PC-3 (cell line): Measurements from ENCODE around the gene VAV3. TPM values are rescaled to one million over a fixed set of nuclear protein-coding genes. Genes with fewer than 3 reads are reported as not detected.

Source experiments
- ATAC-seq: fragments of 200-7000 bp; cut with Tn5 transposase; 2 replicates; pipeline ENCODE4 v1.9.1; 2020; ENCODE audit warnings: mild to moderate bottlenecking, moderate library complexity
- BruUV-seq: library from RNA; stranded (reverse); fragments of 400-500 nt; replicated peaks from 2 replicates; lab custom pipeline; 2021; lab: Mats Ljungman, UMichigan
- CTCF ChIA-PET: fragments of 300-600 bp; sonication (Branson Sonifier 250); formaldehyde crosslinking; loops from one replicate; lab custom pipeline; 2022; ENCODE audit warnings: antibody characterized with exemption; lab: Charles Lee
- POLR2A ChIA-PET: fragments of 300-600 bp; sonication (Branson Sonifier 250); formaldehyde crosslinking; loops from one replicate; lab custom pipeline; 2022; ENCODE audit warnings: antibody characterized with exemption; ENCODE audit not compliant: unreplicated experiment; lab: Charles Lee
- DNase-seq: peaks from one replicate; pipeline ENCODE4 v3.0.0-alpha.2; 2015
- H2AFZ ChIP-seq: fragments of 300-600 bp; sonication (generic); 2 replicates; pipeline ENCODE4 v1.6.0; 2016; ENCODE audit warnings: antibody characterized with exemption, low read length
- H3F3A ChIP-seq: fragments of 300-600 bp; sonication (generic); one replicate; pipeline ENCODE4 v1.6.0; 2017; ENCODE audit warnings: antibody characterized with exemption, low read length, control low read depth, mild to moderate bottlenecking; ENCODE audit not compliant: unreplicated experiment
- H3K27ac ChIP-seq: fragments of 300-600 bp; sonication (generic); 2 replicates; pipeline ENCODE4 v1.5.1; 2016; ENCODE audit warnings: mild to moderate bottlenecking, low read length
- H3K27me3 ChIP-seq: fragments of 300-600 bp; sonication (generic); 2 replicates; pipeline ENCODE4 v1.6.1; 2016; ENCODE audit warnings: low read length, mixed read lengths
- H3K36me3 ChIP-seq: fragments of 300-600 bp; sonication (generic); 2 replicates; pipeline ENCODE4 v1.6.1; 2016; ENCODE audit warnings: low read depth, mixed run types, low read length, mixed read lengths
- H3K4me1 ChIP-seq: fragments of 300-600 bp; sonication (generic); 2 replicates; pipeline ENCODE4 v1.5.1; 2016; ENCODE audit warnings: low read length; ENCODE audit not compliant: insufficient read depth
- H3K4me2 ChIP-seq: fragments of 300-600 bp; sonication (generic); 2 replicates; pipeline ENCODE4 v1.6.0; 2016; ENCODE audit warnings: low read length
- H3K4me3 ChIP-seq: fragments of 300-600 bp; sonication (generic); 2 replicates; pipeline ENCODE4 v1.5.1; 2016; ENCODE audit warnings: mild to moderate bottlenecking, low read length, mixed read lengths
- H3K79me2 ChIP-seq: fragments of 300-600 bp; sonication (generic); 2 replicates; pipeline ENCODE4 v1.6.1; 2017; ENCODE audit warnings: low read length, mixed read lengths
- H3K9ac ChIP-seq: fragments of 300-600 bp; sonication (generic); 2 replicates; pipeline ENCODE4 v1.6.0; 2016; ENCODE audit warnings: mild to moderate bottlenecking, low read length
- H3K9me2 ChIP-seq: fragments of 300-600 bp; sonication (generic); replicated peaks from 2 replicates; pipeline ENCODE4 v1.6.1; 2016; ENCODE audit warnings: mixed run types, low read length, mixed read lengths
- H3K9me3 ChIP-seq: fragments of 300-600 bp; sonication (generic); 2 replicates; pipeline ENCODE4 v1.6.1; 2016; ENCODE audit warnings: low read length, mixed read lengths
- H4K20me1 ChIP-seq: fragments of 300-600 bp; sonication (generic); 2 replicates; pipeline ENCODE4 v1.6.1; 2016; ENCODE audit warnings: low read length, mixed read lengths
- EZH2 ChIP-seq: fragments of 300-600 bp; sonication (generic); IDR thresholded peaks from one replicate; pipeline ENCODE4 v1.6.1; 2017; ENCODE audit warnings: antibody characterized with exemption, mild to moderate bottlenecking, low read length; ENCODE audit not compliant: unreplicated experiment
- EZH2phosphoT487 ChIP-seq: fragments of 300-600 bp; sonication (generic); IDR thresholded peaks from 2 replicates; pipeline ENCODE4 v1.6.1; 2018; ENCODE audit warnings: mild to moderate bottlenecking, antibody characterized with exemption, low read length, borderline replicate concordance
- intact Hi-C: fragments of 100-400 bp; cut with micrococcal nuclease; formaldehyde crosslinking; loops from 2 replicates; pipeline ENCODE4 v1.9.0; 2023
- total RNA-seq: library from RNA; depleted of rRNA; stranded (reverse); fragments of >200 nt; gene quantifications from 2 replicates; pipeline ENCODE4 v1.2.3, GENCODE V29; 2014
- TF ChIP-seq, protein P1 (sequence below): fragments of 300-600 bp; sonication (generic); conservative IDR thresholded peaks from 2 replicates; pipeline ENCODE4 v1.5.1; 2017; ENCODE audit warnings: antibody characterized with exemption, low read depth, mild to moderate bottlenecking, low read length

VAV3 gene
- total RNA-seq, 1 experiment from 2014 or later: 0.73 TPM

DNA sequence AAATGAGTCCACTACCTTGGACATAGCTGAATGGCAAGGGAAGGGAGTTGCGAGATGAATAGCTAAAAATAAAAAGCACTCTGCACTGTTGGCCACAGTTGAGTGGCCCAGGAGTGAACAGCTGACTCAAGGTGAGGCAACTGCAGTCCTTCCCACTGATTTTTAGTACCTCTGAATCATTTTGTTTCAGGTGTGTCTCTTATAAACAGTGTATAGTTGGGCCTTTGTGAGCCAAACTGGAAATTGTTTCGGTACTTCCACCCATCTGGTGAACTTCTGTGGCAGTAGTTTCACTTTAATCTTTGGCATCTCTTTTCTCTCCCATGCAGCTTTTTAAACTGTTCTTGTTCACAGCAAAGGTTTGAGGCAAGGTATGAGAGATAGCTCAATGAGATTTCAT is 122.7 kb downstream of the VAV3 start:
- Histone ChIP-seq H3K9ac (no peak overlapping the region), H3K4me3 (no peak overlapping the region), H3K27me3 (no peaks in the 10 kb centered on the region), H2AFZ (no peak overlapping the region), H3K27ac (no peak overlapping the region), H3K9me3 (no peaks in the 10 kb centered on the region), H4K20me1 (no peaks in the 10 kb centered on the region), H3K79me2 (no peaks in the 10 kb centered on the region), H3K36me3 (no peaks in the 10 kb centered on the region), H3K9me2 (no peaks in the 10 kb centered on the region), H3K4me1 (0 out of 2 replicates have a peak, but pooled peaks cover 5% of the 10 kb centered on the region), H3K4me2 (peak overlapping the region; percentile 15), H3F3A (no peaks in the 10 kb centered on the region)
- intact Hi-C loops: no loop called here
- ATAC-seq (peak; percentile 24; the same call in 1 of the 2 replicates), DNase-seq (peak; percentile 42)
- TF ChIP-seq EZH2: no peak
- no peak for TF ChIP-seq EZH2phosphoT487
- BruUV-seq: no TSS peak
- POLR2A ChIA-PET: no interaction called here
- CTCF ChIA-PET: no interaction called here

DNA sequence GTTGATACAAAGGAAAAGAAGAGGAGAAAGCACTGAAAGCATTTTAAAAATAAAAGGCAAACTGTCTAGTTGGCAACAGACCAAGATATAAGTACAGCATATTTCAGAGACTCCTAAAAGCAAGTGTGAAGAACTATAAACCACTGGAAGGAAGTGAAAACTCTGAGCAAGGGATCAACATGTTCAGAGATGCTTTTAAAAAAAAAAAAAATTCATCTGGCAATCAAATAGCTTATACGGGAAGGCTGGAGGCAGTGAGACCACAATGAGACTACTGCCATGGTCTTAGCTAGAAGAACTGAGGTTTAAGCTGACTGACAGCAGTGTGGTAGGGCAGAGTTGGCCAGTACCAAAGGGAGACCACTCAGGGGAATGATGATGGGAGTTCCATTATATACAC is 124.3 kb downstream of the VAV3 start:
- H3K4me2 ChIP-seq: no peak overlapping the region
- H3K27me3 ChIP-seq: no peaks in the 10 kb centered on the region
- no peaks in the 10 kb centered on the region for H3F3A ChIP-seq
- intact Hi-C loops: no loop called here
- ChIA-PET CTCF (no interaction called here), POLR2A (no interaction called here)
- H4K20me1 ChIP-seq: no peaks in the 10 kb centered on the region
- DNase-seq: no peak
- no peaks in the 10 kb centered on the region for H3K9me3 ChIP-seq
- no TSS peak for BruUV-seq
- H2AFZ ChIP-seq: no peak overlapping the region
- H3K36me3 ChIP-seq: no peaks in the 10 kb centered on the region
- no peak for ATAC-seq
- 0 out of 2 replicates have a peak, but pooled peaks cover 5% of the 10 kb centered on the region for H3K4me1 ChIP-seq
- no peaks in the 10 kb centered on the region for H3K9me2 ChIP-seq
- no peaks in the 10 kb centered on the region for H3K79me2 ChIP-seq
- no peak overlapping the region for H3K27ac ChIP-seq
- H3K4me3 ChIP-seq: no peak overlapping the region
- TF ChIP-seq, protein P1, sequence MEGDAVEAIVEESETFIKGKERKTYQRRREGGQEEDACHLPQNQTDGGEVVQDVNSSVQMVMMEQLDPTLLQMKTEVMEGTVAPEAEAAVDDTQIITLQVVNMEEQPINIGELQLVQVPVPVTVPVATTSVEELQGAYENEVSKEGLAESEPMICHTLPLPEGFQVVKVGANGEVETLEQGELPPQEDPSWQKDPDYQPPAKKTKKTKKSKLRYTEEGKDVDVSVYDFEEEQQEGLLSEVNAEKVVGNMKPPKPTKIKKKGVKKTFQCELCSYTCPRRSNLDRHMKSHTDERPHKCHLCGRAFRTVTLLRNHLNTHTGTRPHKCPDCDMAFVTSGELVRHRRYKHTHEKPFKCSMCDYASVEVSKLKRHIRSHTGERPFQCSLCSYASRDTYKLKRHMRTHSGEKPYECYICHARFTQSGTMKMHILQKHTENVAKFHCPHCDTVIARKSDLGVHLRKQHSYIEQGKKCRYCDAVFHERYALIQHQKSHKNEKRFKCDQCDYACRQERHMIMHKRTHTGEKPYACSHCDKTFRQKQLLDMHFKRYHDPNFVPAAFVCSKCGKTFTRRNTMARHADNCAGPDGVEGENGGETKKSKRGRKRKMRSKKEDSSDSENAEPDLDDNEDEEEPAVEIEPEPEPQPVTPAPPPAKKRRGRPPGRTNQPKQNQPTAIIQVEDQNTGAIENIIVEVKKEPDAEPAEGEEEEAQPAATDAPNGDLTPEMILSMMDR: no peak
- TF ChIP-seq EZH2 (no peak), EZH2phosphoT487 (no peak)
- no peak overlapping the region for H3K9ac ChIP-seq

DNA sequence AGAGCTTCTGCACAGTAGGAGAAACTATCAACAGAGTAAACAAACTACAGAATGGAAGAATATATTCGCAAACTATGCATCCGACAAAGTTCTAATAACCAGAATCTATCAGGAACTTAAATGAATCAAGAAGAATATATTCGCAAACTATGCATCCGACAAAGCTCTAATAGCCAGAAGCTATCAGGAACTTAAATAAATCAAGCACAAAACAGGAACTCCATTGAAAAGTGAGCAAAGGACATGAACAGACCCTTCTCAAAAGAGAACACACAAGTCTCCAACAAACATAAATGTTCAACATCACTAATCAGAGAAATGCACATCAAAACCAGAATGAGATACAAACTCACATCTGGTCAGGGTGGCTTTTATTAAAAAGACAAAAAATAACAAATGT is 126.9 kb downstream of the VAV3 start:
- no peak overlapping the region for H3K27ac ChIP-seq

More for the DNA sequence above, 126.9 kb downstream of the VAV3 start:
- no peak for DNase-seq
- no peaks in the 10 kb centered on the region for H4K20me1 ChIP-seq
- H3K4me2 ChIP-seq: no peak overlapping the region
- no peaks in the 10 kb centered on the region for H3K79me2 ChIP-seq
- H2AFZ ChIP-seq: no peak overlapping the region
- POLR2A ChIA-PET: no interaction called here
- no peak for ATAC-seq
- CTCF ChIA-PET: no interaction called here
- H3K4me1 ChIP-seq: 0 out of 2 replicates have a peak, but pooled peaks cover 5% of the 10 kb centered on the region
- no peaks in the 10 kb centered on the region for H3K9me3 ChIP-seq
- H3K36me3 ChIP-seq: no peaks in the 10 kb centered on the region
- no peak overlapping the region for H3K4me3 ChIP-seq
- H3K9ac ChIP-seq: no peak overlapping the region
- H3K27me3 ChIP-seq: no peaks in the 10 kb centered on the region
- no TSS peak for BruUV-seq
- intact Hi-C loops: no loop called here
- TF ChIP-seq EZH2phosphoT487: no peak
- TF ChIP-seq, protein P1: no peak
- TF ChIP-seq EZH2: no peak
- H3K9me2 ChIP-seq: no peaks in the 10 kb centered on the region
- no peaks in the 10 kb centered on the region for H3F3A ChIP-seq
